Cerebellar nuclear complex (tissue), 1 donor: ENCODE results near the gene TMEM135.

Experiments used
- DNase-seq, 2 experiments: peaks; one replicate each; lab custom pipeline; 2025; lab: John Stamatoyannopoulos, UW

Gene TMEM135

GRCh38 chr11:87301785-87302540, 264.2 kb downstream of the TMEM135 start:
- DNase-seq: no peak

GRCh38 chr11:87304412-87304811, 266.7 kb downstream of the TMEM135 start:
- no peak for DNase-seq

- DNase-seq: no peak
Observed at GRCh38 chr11:87306262-87306851, 268.6 kb downstream of the TMEM135 start.

GRCh38 chr11:87307101-87307500, 269.4 kb downstream of the TMEM135 start:
- no peak for DNase-seq

- DNase-seq: no peak
Observed at GRCh38 chr11:87315229-87315628, 277.5 kb downstream of the TMEM135 start.

- DNase-seq: no peak
Observed at GRCh38 chr11:87316491-87316890, 278.8 kb downstream of the TMEM135 start.

- DNase-seq: no peak
Observed at GRCh38 chr11:87317441-87317840, 279.7 kb downstream of the TMEM135 start.

- no peak for DNase-seq
Observed at GRCh38 chr11:87320123-87320522, 282.4 kb downstream of the TMEM135 start.

- no peak for DNase-seq
Observed at GRCh38 chr11:87322568-87322967, 284.8 kb downstream of the TMEM135 start.

GRCh38 chr11:87323899-87324298, 286.2 kb downstream of the TMEM135 start:
- no peak for DNase-seq

GRCh38 chr11:87324817-87325489, 287.2 kb downstream of the TMEM135 start:
- no peak for DNase-seq

- no peak for DNase-seq
Observed at GRCh38 chr11:87325490-87325872, 287.7 kb downstream of the TMEM135 start.

- no peak for DNase-seq
Observed at GRCh38 chr11:87326594-87326993, 288.9 kb downstream of the TMEM135 start.

- DNase-seq: no peak
Observed at GRCh38 chr11:87329172-87329571, 291.4 kb downstream of the TMEM135 start.

- DNase-seq: no peak
Observed at GRCh38 chr11:87330187-87330601, 292.5 kb downstream of the TMEM135 start.

GRCh38 chr11:87331273-87331672, 293.5 kb downstream of the TMEM135 start:
- no peak for DNase-seq

- no peak for DNase-seq
Observed at GRCh38 chr11:87338046-87338639, 300.4 kb downstream of the TMEM135 start.

GRCh38 chr11:87339416-87339815, 301.7 kb downstream of the TMEM135 start:
- no peak for DNase-seq

- DNase-seq: no peak
Observed at GRCh38 chr11:87347441-87347840, 309.7 kb downstream of the TMEM135 start.

GRCh38 chr11:87347854-87348253, 310.1 kb downstream of the TMEM135 start:
- DNase-seq: no peak

- no peak for DNase-seq
Observed at GRCh38 chr11:87351676-87352075, 313.9 kb downstream of the TMEM135 start.
